Lung (tissue), 12 donors: ENCODE results near the gene HAPSTR1. TPM values are rescaled to one million over a fixed set of nuclear protein-coding genes. Genes with fewer than 3 reads are reported as not detected.
"Not testable (repeated sequence)": the region's sequence is repeated elsewhere in the genome, so short reads cannot be mapped to it uniquely, and the experiment has no call there.

ENCODE experiments used
- ATAC-seq: fragments of 200-7000 bp; cut with Tn5 transposase; one replicate; pipeline ENCODE4 v1.9.1; 2020; ENCODE audit warnings: moderate number of reproducible peaks; ENCODE audit not compliant: insufficient read depth, low FRiP score
- DNase-seq, 3 donors: peaks; one replicate each; pipeline ENCODE4 v3.0.0-alpha.2; 2013 to 2017
- H3K27ac ChIP-seq, 2 donors: one replicate each; pipeline ENCODE4 v1.5.1; 2013; ENCODE audit warnings: mild to moderate bottlenecking in 2 of 2, moderate library complexity in 2 of 2, control low read depth in 1 of 2, inconsistent platforms in 1 of 2, low read depth in 1 of 2, low read length in 1 of 2
- H3K27me3 ChIP-seq, 3 donors: one replicate each; pipeline ENCODE4 v1.5.1; 2013; ENCODE audit warnings: low read length in 2 of 3; ENCODE audit not compliant: control insufficient read depth in 3 of 3, insufficient read depth in 3 of 3
- H3K36me3 ChIP-seq, 4 donors: one replicate each; pipeline ENCODE4 v1.5.1; 2013; ENCODE audit warnings: low read length in 4 of 4, mild to moderate bottlenecking in 1 of 4, moderate library complexity in 1 of 4; ENCODE audit not compliant: control insufficient read depth in 4 of 4, insufficient read depth in 4 of 4
- H3K4me1 ChIP-seq, 5 donors: one replicate each; pipeline ENCODE4 v1.5.1; 2013; ENCODE audit warnings: low read length in 5 of 5, mild to moderate bottlenecking in 2 of 5, moderate library complexity in 1 of 5; ENCODE audit not compliant: control insufficient read depth in 5 of 5, insufficient read depth in 5 of 5
- H3K4me3 ChIP-seq: one replicate; pipeline ENCODE4 v1.5.1; 2013; ENCODE audit warnings: mild to moderate bottlenecking, control low read depth, moderate library complexity
- H3K9ac ChIP-seq, 2 donors: one replicate each; pipeline ENCODE4 v1.5.1; 2013; ENCODE audit warnings: low read length in 2 of 2, control low read depth in 1 of 2; ENCODE audit not compliant: insufficient read depth in 1 of 2
- H3K9me3 ChIP-seq, 4 donors: one replicate each; pipeline ENCODE4 v1.5.1; 2013; ENCODE audit warnings: low read length in 3 of 4, mild to moderate bottlenecking in 1 of 4, moderate library complexity in 1 of 4; ENCODE audit not compliant: control insufficient read depth in 4 of 4, insufficient read depth in 3 of 4
- WGBS, 2 donors: extraction: QIAGEN DNeasy Blood & Tissue Kit; methylation state at CpG; one replicate each; pipeline ENCODE4 v1.1.7; 2013; 5-methylcytosine and 5-hydroxymethylcytosine counted together
- polyA plus RNA-seq, 2 donors: library from polyadenylated mRNA; stranded (reverse); fragments of 200-250 nt; gene quantifications; one replicate each; pipeline ENCODE4 v1.2.1, GENCODE V29; 2013
- total RNA-seq, 2 donors: library from RNA; depleted of rRNA in 1 of 2; stranded (reverse); fragments of >200 nt in 1 of 2; gene quantifications; one replicate each; pipeline ENCODE4 v1.2.1, GENCODE V29; 2014 to 2021
- TF ChIP-seq, protein P1 (sequence below): IDR thresholded peaks from 2 replicates; pipeline ENCODE4 v1.5.1; 2012; ENCODE audit warnings: mild to moderate bottlenecking; ENCODE audit errors: control extremely low read depth, extremely low read depth
- donor health status: control.
- donor health status: control.
- donor health status: Bipolar disorder and iron deficiency.
- donor health status: healthy.
- donor health status: DM: yes; HTN: yes; CAD: no.

Gene HAPSTR1
- total and polyA plus RNA-seq, 4 donors = 10.1 to 81.7 (median 40.6) TPM

DNA sequence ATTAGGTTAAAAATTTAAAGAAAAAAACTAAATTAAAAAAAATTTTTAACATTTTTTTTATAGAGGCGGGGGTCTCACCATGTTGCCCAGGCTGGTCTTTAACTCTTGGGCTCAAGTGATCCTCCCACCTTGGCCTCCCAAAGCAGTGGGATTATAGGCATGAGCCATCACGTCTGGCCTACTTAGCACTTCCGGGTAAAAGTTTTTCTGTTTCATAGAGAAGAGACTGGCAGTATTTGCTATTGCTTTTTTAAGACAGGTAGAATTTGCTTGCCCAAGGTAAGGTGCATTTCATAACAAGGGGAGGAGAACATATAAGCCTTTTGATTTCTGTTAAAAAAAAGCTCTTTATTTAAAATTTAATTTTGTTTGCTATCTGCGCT is 12.0 kb upstream of the HAPSTR1 start:
- Histone ChIP-seq H3K27me3 (no peaks in the 10 kb centered on the region), H3K27ac (no peak overlapping the region), H3K36me3 (no peaks in the 10 kb centered on the region), H3K4me3 (no peak overlapping the region), H3K4me1 (peaks cover 0 to 2% (median 0%) of the 10 kb centered on the region in 5 donors), H3K9ac (no peak overlapping the region), H3K9me3 (no peaks in the 10 kb centered on the region)
- ATAC-seq (no peak), DNase-seq (no peak)
- WGBS, 2 donors = 93 to 94% methylated on average over 4 of the region's 4 CpGs
- TF ChIP-seq, protein P1, sequence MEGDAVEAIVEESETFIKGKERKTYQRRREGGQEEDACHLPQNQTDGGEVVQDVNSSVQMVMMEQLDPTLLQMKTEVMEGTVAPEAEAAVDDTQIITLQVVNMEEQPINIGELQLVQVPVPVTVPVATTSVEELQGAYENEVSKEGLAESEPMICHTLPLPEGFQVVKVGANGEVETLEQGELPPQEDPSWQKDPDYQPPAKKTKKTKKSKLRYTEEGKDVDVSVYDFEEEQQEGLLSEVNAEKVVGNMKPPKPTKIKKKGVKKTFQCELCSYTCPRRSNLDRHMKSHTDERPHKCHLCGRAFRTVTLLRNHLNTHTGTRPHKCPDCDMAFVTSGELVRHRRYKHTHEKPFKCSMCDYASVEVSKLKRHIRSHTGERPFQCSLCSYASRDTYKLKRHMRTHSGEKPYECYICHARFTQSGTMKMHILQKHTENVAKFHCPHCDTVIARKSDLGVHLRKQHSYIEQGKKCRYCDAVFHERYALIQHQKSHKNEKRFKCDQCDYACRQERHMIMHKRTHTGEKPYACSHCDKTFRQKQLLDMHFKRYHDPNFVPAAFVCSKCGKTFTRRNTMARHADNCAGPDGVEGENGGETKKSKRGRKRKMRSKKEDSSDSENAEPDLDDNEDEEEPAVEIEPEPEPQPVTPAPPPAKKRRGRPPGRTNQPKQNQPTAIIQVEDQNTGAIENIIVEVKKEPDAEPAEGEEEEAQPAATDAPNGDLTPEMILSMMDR = no peak

DNA sequence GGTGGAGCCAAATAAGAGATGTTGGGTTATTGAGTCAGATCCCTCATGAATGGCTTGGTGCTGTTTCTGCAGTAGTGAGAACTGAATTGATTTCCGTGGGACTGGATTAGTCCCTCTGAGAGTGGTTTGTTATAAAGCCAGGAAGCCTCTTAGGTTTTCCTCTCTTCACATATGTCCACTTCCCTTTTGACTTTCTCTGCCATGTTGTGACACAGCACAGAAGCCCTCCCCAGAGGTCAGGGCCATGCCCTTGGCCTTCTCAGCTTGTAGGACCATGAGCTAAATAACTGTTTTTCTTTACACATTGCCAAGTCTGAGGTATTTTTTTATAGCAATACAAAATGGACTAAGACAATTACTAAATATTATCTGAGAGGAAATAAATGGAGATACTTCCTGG is 10.3 kb upstream of the HAPSTR1 start:
- Histone ChIP-seq H3K4me1 (peaks cover 0 to 2% (median 0%) of the 10 kb centered on the region in 5 donors), H3K4me3 (no peak overlapping the region), H3K27ac (no peak overlapping the region), H3K9ac (no peak overlapping the region), H3K36me3 (no peaks in the 10 kb centered on the region), H3K27me3 (no peaks in the 10 kb centered on the region), H3K9me3 (no peaks in the 10 kb centered on the region)
- 50 to 68% methylated on average over 1 of the region's 1 CpG for WGBS, 2 donors
- TF ChIP-seq, protein P1 = no peak
- ATAC-seq = no peak
- DNase-seq = no peak

- DNase-seq (no peak), ATAC-seq (no peak)
- Histone ChIP-seq H3K36me3 (no peaks in the 10 kb centered on the region), H3K9me3 (no peaks in the 10 kb centered on the region), H3K27me3 (no peaks in the 10 kb centered on the region), H3K9ac (no peak overlapping the region), H3K4me1 (no peaks in the 10 kb centered on the region), H3K4me3 (no peak overlapping the region), H3K27ac (no peak overlapping the region)
- 82 to 88% methylated on average over 6 of the region's 6 CpGs for WGBS, 2 donors
- TF ChIP-seq, protein P1 = no peak
Measured at GRCh38 chr16:9081843-9082242, 9.6 kb upstream of the HAPSTR1 start.

GRCh38 chr16:9082422-9082821 is 9.0 kb upstream of the HAPSTR1 start:
- no peaks in the 10 kb centered on the region for H3K4me1 ChIP-seq
- DNase-seq (no peak), ATAC-seq (no peak)
- no peak overlapping the region for H3K27ac ChIP-seq
- no peaks in the 10 kb centered on the region for H3K27me3 ChIP-seq
- WGBS, 2 donors = 79 to 84% methylated on average over 7 of the region's 7 CpGs
- H3K36me3 ChIP-seq = no peaks in the 10 kb centered on the region
- TF ChIP-seq, protein P1 = no peak
- no peaks in the 10 kb centered on the region for H3K9me3 ChIP-seq
- no peak overlapping the region for H3K9ac ChIP-seq
- no peak overlapping the region for H3K4me3 ChIP-seq

GRCh38 chr16:9087733-9088132 is 3.7 kb upstream of the HAPSTR1 start:
- H3K4me3 ChIP-seq, H3K9ac ChIP-seq, H3K4me1 ChIP-seq, H3K36me3 ChIP-seq, DNase-seq, ATAC-seq, H3K27me3 ChIP-seq, H3K27ac ChIP-seq, H3K9me3 ChIP-seq: not testable (repeated sequence)
- WGBS, 2 donors = 93 to 94% methylated on average over 7 of the region's 7 CpGs
